Activated CD8-positive, alpha-beta memory T cell treated with anti-CD3 and anti-CD28 coated beads for 36 hours (primary cell): ENCODE results near the gene ANO1. TPM values are rescaled to one million over a fixed set of nuclear protein-coding genes. Genes with fewer than 3 reads are reported as not detected.

Experiments
- CTCF ChIA-PET: fragments of 350-600 bp; sonication (Branson Sonifier 250); formaldehyde crosslinking; loops from one replicate; lab custom pipeline; 2021; ENCODE audit warnings: antibody characterized with exemption; lab: Charles Lee
- POLR2A ChIA-PET: fragments of 350-600 bp; sonication (Branson Sonifier 250); formaldehyde crosslinking; loops from one replicate; lab custom pipeline; 2021; ENCODE audit warnings: antibody characterized with exemption; lab: Charles Lee
- total RNA-seq, 2 experiments: library from RNA; stranded (reverse); gene quantifications; one replicate each; pipeline ENCODE4 v1.2.3, GENCODE V29; 2021

ANO1 gene
- total RNA-seq, 2 experiments from 2014 or later = not detected

- ChIA-PET POLR2A (no interaction called here), CTCF (interaction anchor here (0.6 kb wide), 1 partner anchor 29 kb away, joined by 3 read pairs; no protein-coding TSS in a partner anchor)
Measured at GRCh38 chr11:70145071-70145470, 67.0 kb downstream of the ANO1 start.

- CTCF ChIA-PET = interaction anchor here (0.6 kb wide), 1 partner anchor 30 kb away, joined by 3 read pairs; no protein-coding TSS in a partner anchor
- POLR2A ChIA-PET = no interaction called here
Measured at GRCh38 chr11:70145841-70146240, 67.7 kb downstream of the ANO1 start.

GRCh38 chr11:70146299-70146698 lies 68.2 kb downstream of the ANO1 start:
- CTCF ChIA-PET = no interaction called here
- POLR2A ChIA-PET = no interaction called here

- ChIA-PET POLR2A (no interaction called here), CTCF (no interaction called here)
Measured at GRCh38 chr11:70146895-70147520, 68.9 kb downstream of the ANO1 start.

- ChIA-PET POLR2A (no interaction called here), CTCF (no interaction called here)
Measured at GRCh38 chr11:70147668-70148067, 69.6 kb downstream of the ANO1 start.

GRCh38 chr11:70151671-70152070 lies 73.6 kb downstream of the ANO1 start:
- POLR2A ChIA-PET = no interaction called here
- CTCF ChIA-PET = no interaction called here

GRCh38 chr11:70153133-70153727 lies 75.1 kb downstream of the ANO1 start:
- CTCF ChIA-PET = no interaction called here
- POLR2A ChIA-PET = no interaction called here

- POLR2A ChIA-PET = no interaction called here
Measured at GRCh38 chr11:70155386-70155785, 77.3 kb downstream of the ANO1 start.

GRCh38 chr11:70156291-70157037 lies 78.3 kb downstream of the ANO1 start:
- ChIA-PET CTCF (no interaction called here), POLR2A (no interaction called here)

More at GRCh38 chr11:70155386-70155785, 77.3 kb downstream of the ANO1 start:
- CTCF ChIA-PET = no interaction called here

- POLR2A ChIA-PET = no interaction called here
- CTCF ChIA-PET = no interaction called here
Measured at GRCh38 chr11:70158201-70158600, 80.1 kb downstream of the ANO1 start.

GRCh38 chr11:70158757-70159389 lies 80.8 kb downstream of the ANO1 start:
- CTCF ChIA-PET = no interaction called here
- POLR2A ChIA-PET = no interaction called here

GRCh38 chr11:70159627-70160570 lies 81.8 kb downstream of the ANO1 start:
- ChIA-PET CTCF (no interaction called here), POLR2A (no interaction called here)

- ChIA-PET POLR2A (no interaction called here), CTCF (no interaction called here)
Measured at GRCh38 chr11:70161043-70161625, 83.0 kb downstream of the ANO1 start.

GRCh38 chr11:70164705-70165104 lies 86.6 kb downstream of the ANO1 start:
- ChIA-PET CTCF (no interaction called here), POLR2A (no interaction called here)

- ChIA-PET CTCF (no interaction called here), POLR2A (no interaction called here)
Measured at GRCh38 chr11:70167120-70167519, 89.0 kb downstream of the ANO1 start.

GRCh38 chr11:70167723-70168404 lies 89.7 kb downstream of the ANO1 start:
- POLR2A ChIA-PET = no interaction called here
- CTCF ChIA-PET = no interaction called here

- POLR2A ChIA-PET = no interaction called here
- CTCF ChIA-PET = no interaction called here
Measured at GRCh38 chr11:70168405-70168754, 90.3 kb downstream of the ANO1 start.

- POLR2A ChIA-PET = no interaction called here
- CTCF ChIA-PET = no interaction called here
Measured at GRCh38 chr11:70169127-70169526, 91.0 kb downstream of the ANO1 start.
